ENCODE results near the gene FMN1.

The FMN1 gene

DNA sequence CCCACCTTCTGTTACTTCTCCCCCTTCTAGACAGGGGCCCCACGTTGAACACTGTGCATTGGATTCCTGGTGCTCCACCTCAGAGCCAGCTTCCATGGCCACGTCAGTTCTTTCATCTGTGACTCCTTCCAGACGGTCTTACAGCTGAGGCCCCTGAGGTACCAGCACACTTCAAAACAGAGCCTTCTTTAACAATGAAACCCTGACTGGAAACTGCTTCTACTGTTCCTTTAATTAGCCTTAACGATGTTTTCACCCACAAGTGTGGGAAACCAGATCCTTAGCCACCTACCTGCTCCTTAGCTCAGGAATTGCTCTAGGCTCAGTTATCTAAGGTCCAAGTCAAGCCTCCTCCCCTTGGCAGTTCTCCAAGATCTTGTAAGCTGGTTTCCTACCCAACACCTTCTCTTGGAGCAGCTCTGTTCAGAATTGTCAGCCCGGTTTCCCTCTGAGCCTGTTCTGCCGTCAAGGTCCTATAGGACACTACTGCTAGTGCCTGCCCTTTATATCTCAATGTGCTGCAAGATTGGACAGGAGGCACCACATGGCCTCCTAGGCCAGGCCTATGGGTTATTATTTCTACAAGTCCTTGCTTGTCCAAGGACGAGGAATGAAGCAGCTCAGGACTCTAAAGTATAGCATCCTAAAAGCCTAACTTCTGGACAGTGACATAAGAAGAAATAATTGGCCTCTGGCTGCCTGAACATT lies 80.7 kb downstream of the FMN1 start:
- no peak for DNase-seq (ENCODE audit: low spot score)
- in situ Hi-C loops (cut with MboI; ENCODE audit: low sequenced_read_pairs, unreplicated experiment) = no loop called here
- TF ChIP-seq, protein P1, sequence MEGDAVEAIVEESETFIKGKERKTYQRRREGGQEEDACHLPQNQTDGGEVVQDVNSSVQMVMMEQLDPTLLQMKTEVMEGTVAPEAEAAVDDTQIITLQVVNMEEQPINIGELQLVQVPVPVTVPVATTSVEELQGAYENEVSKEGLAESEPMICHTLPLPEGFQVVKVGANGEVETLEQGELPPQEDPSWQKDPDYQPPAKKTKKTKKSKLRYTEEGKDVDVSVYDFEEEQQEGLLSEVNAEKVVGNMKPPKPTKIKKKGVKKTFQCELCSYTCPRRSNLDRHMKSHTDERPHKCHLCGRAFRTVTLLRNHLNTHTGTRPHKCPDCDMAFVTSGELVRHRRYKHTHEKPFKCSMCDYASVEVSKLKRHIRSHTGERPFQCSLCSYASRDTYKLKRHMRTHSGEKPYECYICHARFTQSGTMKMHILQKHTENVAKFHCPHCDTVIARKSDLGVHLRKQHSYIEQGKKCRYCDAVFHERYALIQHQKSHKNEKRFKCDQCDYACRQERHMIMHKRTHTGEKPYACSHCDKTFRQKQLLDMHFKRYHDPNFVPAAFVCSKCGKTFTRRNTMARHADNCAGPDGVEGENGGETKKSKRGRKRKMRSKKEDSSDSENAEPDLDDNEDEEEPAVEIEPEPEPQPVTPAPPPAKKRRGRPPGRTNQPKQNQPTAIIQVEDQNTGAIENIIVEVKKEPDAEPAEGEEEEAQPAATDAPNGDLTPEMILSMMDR (IDR thresholded peaks at IDR 0.05; ENCODE audit: borderline replicate concordance, control extremely low read depth, extremely low read depth, insufficient read depth, missing control alignments) = no peak

DNA sequence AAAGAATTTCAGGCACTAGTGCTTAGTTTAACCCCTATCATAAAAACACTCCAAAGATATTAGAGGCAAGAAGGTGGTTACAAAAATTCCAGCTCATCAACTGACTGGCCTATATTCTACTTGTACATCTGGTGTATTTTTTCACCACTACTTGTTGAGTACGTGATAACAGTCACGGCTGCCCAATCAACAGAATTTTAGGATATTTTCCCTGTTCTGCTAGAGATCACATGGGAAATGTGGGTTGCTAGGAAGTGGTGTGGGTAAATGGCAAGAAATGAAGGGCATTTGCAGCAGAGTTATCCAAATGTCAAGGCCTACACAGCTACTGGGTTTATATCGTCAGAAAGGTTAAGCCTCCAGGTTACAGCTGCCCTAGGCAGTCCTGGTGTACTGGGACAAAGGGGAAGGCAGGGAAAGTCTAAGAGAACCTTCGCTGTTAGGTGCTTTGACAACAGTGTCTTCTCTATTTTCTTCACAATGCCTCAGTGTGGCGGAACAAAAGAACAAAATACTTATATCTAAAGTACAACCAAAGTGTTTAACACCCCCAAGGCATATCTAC lies 81.9 kb downstream of the FMN1 start:
- TF ChIP-seq, protein P1 (IDR thresholded peaks at IDR 0.05; ENCODE audit: borderline replicate concordance, control extremely low read depth, extremely low read depth, insufficient read depth, missing control alignments) = no peak
- no peak for DNase-seq (ENCODE audit: low spot score)
- in situ Hi-C loops (cut with MboI; ENCODE audit: low sequenced_read_pairs, unreplicated experiment) = no loop called here

DNA sequence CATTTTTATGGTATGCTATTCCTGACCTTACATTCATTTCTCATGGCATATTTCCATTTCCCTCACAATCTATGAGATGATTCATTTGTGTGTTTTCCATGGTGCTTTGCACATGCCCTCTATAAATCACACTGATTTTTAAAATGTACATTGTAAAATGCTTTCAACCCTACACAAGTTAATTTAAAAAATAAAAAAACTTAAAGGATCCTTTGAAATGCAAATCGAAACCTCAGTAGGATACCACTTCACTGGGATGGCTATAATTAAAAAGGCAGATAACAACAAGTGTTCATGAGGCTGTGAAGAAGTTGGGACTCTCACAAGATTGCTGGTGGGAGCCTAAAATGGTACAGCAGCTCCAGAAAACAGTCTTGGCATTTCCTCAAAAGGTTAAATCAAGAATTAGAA lies 83.5 kb downstream of the FMN1 start:
- in situ Hi-C loops (cut with MboI; ENCODE audit: low sequenced_read_pairs, unreplicated experiment) = no loop called here
- TF ChIP-seq, protein P1 (IDR thresholded peaks at IDR 0.05; ENCODE audit: borderline replicate concordance, control extremely low read depth, extremely low read depth, insufficient read depth, missing control alignments) = no peak
- DNase-seq (ENCODE audit: low spot score) = no peak

DNA sequence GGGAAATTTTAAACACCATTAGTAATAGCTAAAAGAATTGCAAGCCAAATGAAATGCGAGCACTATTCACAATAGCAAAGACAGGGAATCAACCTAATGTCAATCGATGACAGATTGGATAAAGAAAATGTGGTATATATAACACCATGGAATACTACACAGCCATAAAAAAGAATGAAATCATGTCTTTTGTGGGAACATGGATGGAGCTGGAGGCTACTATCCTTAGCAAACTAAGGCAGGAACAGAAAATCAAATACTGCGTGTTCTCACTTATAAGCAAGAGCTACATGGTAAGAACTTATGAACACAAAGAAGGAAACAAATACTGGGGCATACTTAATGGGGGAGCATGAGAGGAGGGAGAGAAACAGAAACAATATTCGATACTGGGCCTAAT lies 85.2 kb downstream of the FMN1 start:
- DNase-seq (ENCODE audit: low spot score) = no peak
- TF ChIP-seq, protein P1 (IDR thresholded peaks at IDR 0.05; ENCODE audit: borderline replicate concordance, control extremely low read depth, extremely low read depth, insufficient read depth, missing control alignments) = no peak
- in situ Hi-C loops (cut with MboI; ENCODE audit: low sequenced_read_pairs, unreplicated experiment) = no loop called here

DNA sequence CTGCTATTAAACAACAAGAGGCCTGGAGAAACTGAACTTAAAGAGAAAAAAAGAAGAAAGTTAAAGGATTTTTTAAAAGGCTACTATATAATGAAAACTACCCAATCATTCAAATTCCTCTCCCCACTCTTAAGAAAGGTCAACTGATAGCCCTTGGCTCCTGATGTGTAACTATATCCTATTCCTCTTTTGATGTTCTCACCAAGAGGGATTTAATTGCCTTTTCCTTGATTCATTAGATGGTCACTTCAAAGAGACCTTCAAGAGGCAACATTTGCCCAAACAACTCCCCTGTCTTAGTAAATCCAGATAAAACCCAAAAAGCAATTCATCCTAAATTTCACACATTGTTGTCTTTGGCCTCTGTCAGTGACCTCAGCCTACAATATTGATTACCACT lies 86.0 kb downstream of the FMN1 start:
- DNase-seq (ENCODE audit: low spot score) = no peak
- in situ Hi-C loops (cut with MboI; ENCODE audit: low sequenced_read_pairs, unreplicated experiment) = no loop called here
- TF ChIP-seq, protein P1 (IDR thresholded peaks at IDR 0.05; ENCODE audit: borderline replicate concordance, control extremely low read depth, extremely low read depth, insufficient read depth, missing control alignments) = no peak

DNA sequence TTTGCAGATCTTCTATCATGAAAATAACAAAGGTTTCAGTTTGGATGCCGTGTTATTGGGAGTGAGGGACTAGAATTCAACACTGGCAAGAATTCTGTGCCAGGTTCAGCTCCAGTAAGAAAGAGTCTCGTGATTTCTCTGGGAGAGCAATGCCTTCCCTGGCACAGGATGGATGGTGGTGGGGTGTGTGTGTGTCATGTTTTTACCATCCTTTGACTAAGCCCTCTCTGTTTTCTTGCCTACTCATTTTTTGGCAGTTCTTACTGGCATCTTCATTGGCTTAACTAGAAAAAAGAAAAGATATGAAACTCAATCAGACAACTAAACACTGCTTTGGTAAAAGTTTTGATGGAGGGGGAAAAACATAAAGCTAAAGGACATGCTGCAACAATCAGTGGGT lies 86.6 kb downstream of the FMN1 start:
- DNase-seq (ENCODE audit: low spot score) = no peak
- in situ Hi-C loops (cut with MboI; ENCODE audit: low sequenced_read_pairs, unreplicated experiment) = no loop called here
- TF ChIP-seq, protein P1 (IDR thresholded peaks at IDR 0.05; ENCODE audit: borderline replicate concordance, control extremely low read depth, extremely low read depth, insufficient read depth, missing control alignments) = no peak
